Heart right ventricle (tissue), 16 donors: ENCODE results near the gene C2CD3. TPM values are rescaled to one million over a fixed set of nuclear protein-coding genes. Genes with fewer than 3 reads are reported as not detected.

Experiments
- ATAC-seq, 8 donors: fragments of 200-7000 bp; cut with Tn5 transposase; one replicate each; pipeline ENCODE4 v1.9.1; 2020; ENCODE audit warnings: mild to moderate bottlenecking in 8 of 8, moderate library complexity in 8 of 8, moderate number of reproducible peaks in 1 of 8
- DNase-seq, 2 donors: peaks; one replicate each; pipeline ENCODE4 v3.0.0-alpha.2; 2020
- H3K27ac ChIP-seq, 10 donors: fragments of 200-600 bp; sonication (generic) in 2 of 10; one replicate each; pipeline versions ENCODE4 v1.5.0 to v1.8.0; 2020 to 2022; ENCODE audit warnings: mild to moderate bottlenecking in 3 of 10
- H3K27me3 ChIP-seq, 7 donors: fragments of 200-600 bp; one replicate each; pipeline ENCODE4 v1.8.0; 2021 to 2022; ENCODE audit warnings: mild to moderate bottlenecking in 2 of 7
- H3K36me3 ChIP-seq, 9 donors: fragments of 200-600 bp; sonication (generic) in 1 of 9; one replicate each; pipeline versions ENCODE4 v1.5.0 to v1.8.0; 2020 to 2022; ENCODE audit warnings: mild to moderate bottlenecking in 2 of 9
- H3K4me1 ChIP-seq, 9 donors: fragments of 200-600 bp; sonication (generic) in 1 of 9; one replicate each; pipeline versions ENCODE4 v1.5.0 to v1.8.0; 2020 to 2022; ENCODE audit warnings: mild to moderate bottlenecking in 4 of 9
- H3K4me3 ChIP-seq, 10 donors: fragments of 200-600 bp; sonication (generic) in 2 of 10; one replicate each; pipeline versions ENCODE4 v1.5.0 to v1.8.0; 2020 to 2022; ENCODE audit warnings: mild to moderate bottlenecking in 7 of 10, moderate library complexity in 2 of 10
- H3K9me3 ChIP-seq, 11 donors: fragments of 200-600 bp in 10 of 11; sonication (generic) in 2 of 11; one replicate each; pipeline versions ENCODE4 v1.5.0 to v1.8.0; 2013 to 2022; ENCODE audit warnings: mild to moderate bottlenecking in 2 of 11, control low read depth in 1 of 11, moderate library complexity in 1 of 11
- WGBS, 2 donors: extraction: QIAGEN DNeasy Blood & Tissue Kit; methylation state at CpG; one replicate each; pipeline ENCODE4 v1.1.7; 2013; ENCODE audit warnings: inconsistent platforms in 1 of 2; 5-methylcytosine and 5-hydroxymethylcytosine counted together
- intact Hi-C, 10 donors: fragments of 100-400 bp; cut with DNase I; formaldehyde crosslinking; loops; one replicate each; pipeline versions ENCODE4 v1.11.1 to v1.14.2; 2022
- polyA plus RNA-seq, 2 donors: library from polyadenylated mRNA; stranded (reverse); fragments of 200-250 nt; gene quantifications; one replicate each; pipeline ENCODE4 v1.2.3, GENCODE V29; 2013
- total RNA-seq, 10 donors: library from RNA; stranded (reverse); fragmentation: NEBNext Ultra II Directional in 3 of 10; extraction: Animal tissue kit (Norgen Biotek cat#: 25700) in 3 of 10; gene quantifications; one replicate each; pipeline versions ENCODE4 v1.2.1 to v1.2.4, GENCODE V29; 2021 to 2023
- TF ChIP-seq, protein P1 (sequence below), 9 donors: fragments of 200-600 bp; sonication (generic) in 2 of 9; IDR thresholded peaks; one replicate each; pipeline versions ENCODE4 v1.5.0 to v1.8.0; 2021 to 2022; ENCODE audit warnings: antibody characterized with exemption in 9 of 9, mild to moderate bottlenecking in 5 of 9, moderate library complexity in 1 of 9
- donor health status: Arrhythmogenic right ventricular cardiomyopathy.
- donor health status: ischemic (EF 13 %, LVEDD 7.1; RV severe dilation, severe dysfunction).
- donor health status: healthy with polysubstance abuse.
- donor health status: DM: no; HTN: yes; CAD: no.
- donor health status: DM: no; HTN: no; CAD: no.
- donor health status: ischemic (EF 25% LVEDD 6.9; RV normal size, moderate dysfunction).
- donor health status: ischemic (EF 25% LVEDD 5.7; RV mildly dilated, moderate dysfunction).
- donor health status: healthy.
- donor health status: DM: yes; HTN: yes; CAD: no.
- donor health status: Ischemic cardiomyopathy.
- donor health status: ischemic (EF 35%, LVEDD 5.7; RV mildly dilated, moderate dysfunction).
- donor health status: nonischemic (EF 11% LVEDD 7.7; RV severe dilation, severe dysfunction).
- donor health status: DM: yes; HTN: yes; CAD: no.
- donor health status: PGD.
- donor health status: ischemic (EF 29% LVEDD 5.4; RV normal size, mild dysfunction).
- donor health status: nonischemic (EF 23%, LVEDD 6.1; RV moderate dilation, normal function).

The C2CD3 gene
- total and polyA plus RNA-seq, 12 donors: 7.8 to 14.8 (median 11.9) TPM

DNA sequence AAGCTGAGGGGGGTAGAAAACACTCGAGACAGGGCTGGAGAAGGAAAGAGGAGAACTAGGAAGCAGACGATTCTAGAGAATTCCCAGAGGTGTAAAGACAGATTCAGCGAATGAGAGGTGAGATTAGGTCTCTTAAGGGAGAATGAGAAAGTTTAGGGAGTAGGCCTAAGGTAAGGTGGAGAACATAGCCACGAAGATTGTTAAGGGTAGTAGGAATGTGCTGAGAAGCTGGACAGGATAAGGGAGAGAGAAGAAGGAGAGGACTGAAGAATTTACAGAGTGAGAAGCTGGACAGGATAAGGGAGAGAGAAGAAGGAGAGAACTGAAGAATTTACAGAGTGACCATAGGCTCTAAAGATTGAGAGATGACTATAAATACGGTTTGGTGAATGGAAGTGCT lies 1.2 kb upstream of the C2CD3 start:
- TF ChIP-seq, protein P1, sequence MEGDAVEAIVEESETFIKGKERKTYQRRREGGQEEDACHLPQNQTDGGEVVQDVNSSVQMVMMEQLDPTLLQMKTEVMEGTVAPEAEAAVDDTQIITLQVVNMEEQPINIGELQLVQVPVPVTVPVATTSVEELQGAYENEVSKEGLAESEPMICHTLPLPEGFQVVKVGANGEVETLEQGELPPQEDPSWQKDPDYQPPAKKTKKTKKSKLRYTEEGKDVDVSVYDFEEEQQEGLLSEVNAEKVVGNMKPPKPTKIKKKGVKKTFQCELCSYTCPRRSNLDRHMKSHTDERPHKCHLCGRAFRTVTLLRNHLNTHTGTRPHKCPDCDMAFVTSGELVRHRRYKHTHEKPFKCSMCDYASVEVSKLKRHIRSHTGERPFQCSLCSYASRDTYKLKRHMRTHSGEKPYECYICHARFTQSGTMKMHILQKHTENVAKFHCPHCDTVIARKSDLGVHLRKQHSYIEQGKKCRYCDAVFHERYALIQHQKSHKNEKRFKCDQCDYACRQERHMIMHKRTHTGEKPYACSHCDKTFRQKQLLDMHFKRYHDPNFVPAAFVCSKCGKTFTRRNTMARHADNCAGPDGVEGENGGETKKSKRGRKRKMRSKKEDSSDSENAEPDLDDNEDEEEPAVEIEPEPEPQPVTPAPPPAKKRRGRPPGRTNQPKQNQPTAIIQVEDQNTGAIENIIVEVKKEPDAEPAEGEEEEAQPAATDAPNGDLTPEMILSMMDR (IDR thresholded peaks at IDR 0.05): no peak
- WGBS, 2 donors: 15 to 19% methylated on average over 5 of the region's 5 CpGs
- Histone ChIP-seq H3K36me3 (peaks cover 0 to 25% (median 12%) of the 10 kb centered on the region in 9 donors), H3K4me3 (peak overlapping the region; percentile 65 to 81 (median 72)), H3K9me3 (no peaks in the 10 kb centered on the region), H3K4me1 (peaks cover 2 to 48% (median 43%) of the 10 kb centered on the region in 9 donors), H3K27ac (peak overlapping the region in 8 of 10 donors; percentile 82 to 95 (median 91)), H3K27me3 (no peaks in the 10 kb centered on the region)
- DNase-seq: no peak
- ATAC-seq: no peak
- intact Hi-C loops: loop anchor here in 1 of 10 donors (10.0 kb wide), 2 partner anchors 187 to 793 kb away; partner anchors contain the start of gene UCP2

DNA sequence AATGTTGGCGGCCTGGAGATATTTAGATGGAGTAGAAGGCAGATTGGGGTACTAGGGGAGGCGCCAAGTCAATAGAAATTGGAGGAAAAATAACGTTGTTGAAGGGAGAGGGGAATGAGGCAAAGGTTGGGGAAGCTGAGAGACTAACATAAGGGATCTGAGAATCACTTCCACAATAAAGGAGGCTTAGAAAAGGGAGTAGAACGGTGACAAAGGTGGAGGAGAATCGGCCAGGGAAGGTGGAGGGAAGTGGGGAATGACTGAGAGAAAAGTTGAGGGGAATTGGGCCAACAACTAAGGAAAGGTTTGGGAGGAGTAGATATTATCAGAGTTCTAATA lies 797 bp upstream of the C2CD3 start:
- H3K27me3 ChIP-seq: no peaks in the 10 kb centered on the region
- no peaks in the 10 kb centered on the region for H3K9me3 ChIP-seq
- H3K4me3 ChIP-seq: peak overlapping the region; percentile 65 to 81 (median 72)
- TF ChIP-seq, protein P1 (IDR thresholded peaks at IDR 0.05): no peak
- ATAC-seq: no peak
- no peak for DNase-seq
- peaks cover 0 to 29% (median 16%) of the 10 kb centered on the region in 9 donors for H3K36me3 ChIP-seq
- H3K27ac ChIP-seq: peak overlapping the region; percentile 46 to 95 (median 90)
- intact Hi-C loops: loop anchor here in 1 of 10 donors (10.0 kb wide), 2 partner anchors 187 to 793 kb away; partner anchors contain the start of gene UCP2
- H3K4me1 ChIP-seq: peaks cover 2 to 48% (median 43%) of the 10 kb centered on the region in 9 donors
- 2 to 3% methylated on average over 5 of the region's 5 CpGs for WGBS, 2 donors

DNA sequence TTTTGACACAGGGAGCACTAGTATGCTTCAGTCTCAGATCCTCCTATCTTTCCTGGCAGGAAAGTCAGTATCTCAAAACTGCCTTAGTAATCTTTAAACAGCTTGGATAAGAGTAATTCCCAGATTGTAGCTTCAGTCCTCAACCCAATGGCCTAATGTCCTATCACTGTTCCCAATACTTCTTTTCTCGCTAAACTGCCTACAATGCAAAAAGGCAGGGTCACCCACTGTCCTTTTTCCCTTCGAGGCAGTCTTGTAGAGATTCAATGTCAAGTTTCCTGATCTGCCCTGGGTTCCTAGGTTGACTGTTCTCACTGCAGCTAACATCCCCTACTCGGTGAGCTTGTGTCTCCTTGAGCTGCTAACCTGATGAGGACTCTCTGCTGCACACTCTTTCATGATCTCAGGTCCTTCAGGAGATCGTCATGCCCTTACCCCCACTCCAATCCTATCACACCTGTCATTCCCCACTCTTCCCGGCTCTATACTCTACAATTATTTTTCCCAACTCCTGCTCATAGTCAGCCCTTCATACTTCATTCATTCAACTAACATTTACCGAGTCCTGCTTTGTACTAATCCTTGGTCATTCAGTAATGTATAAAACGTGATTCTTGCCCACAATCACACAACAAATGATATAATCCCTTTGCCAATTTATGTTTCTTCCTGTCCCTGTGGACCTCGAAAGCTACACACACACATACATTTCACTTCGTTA lies 904 bp downstream of the C2CD3 start:
- peaks cover 2 to 48% (median 43%) of the 10 kb centered on the region in 9 donors for H3K4me1 ChIP-seq
- ATAC-seq (no peak), DNase-seq (no peak)
- no peaks in the 10 kb centered on the region for H3K27me3 ChIP-seq
- TF ChIP-seq, protein P1 (IDR thresholded peaks at IDR 0.05): no peak
- intact Hi-C loops: loop anchor here in 1 of 10 donors (10.0 kb wide), 2 partner anchors 185 to 795 kb away; partner anchors contain the start of gene UCP2
- no peaks in the 10 kb centered on the region for H3K9me3 ChIP-seq
- H3K27ac ChIP-seq: peak overlapping the region; percentile 31 to 95 (median 90)
- 7 to 9% methylated on average over 9 of the region's 9 CpGs for WGBS, 2 donors
- H3K4me3 ChIP-seq: peak overlapping the region; percentile 59 to 81 (median 70)
- peaks cover 0 to 45% (median 17%) of the 10 kb centered on the region in 9 donors for H3K36me3 ChIP-seq

DNA sequence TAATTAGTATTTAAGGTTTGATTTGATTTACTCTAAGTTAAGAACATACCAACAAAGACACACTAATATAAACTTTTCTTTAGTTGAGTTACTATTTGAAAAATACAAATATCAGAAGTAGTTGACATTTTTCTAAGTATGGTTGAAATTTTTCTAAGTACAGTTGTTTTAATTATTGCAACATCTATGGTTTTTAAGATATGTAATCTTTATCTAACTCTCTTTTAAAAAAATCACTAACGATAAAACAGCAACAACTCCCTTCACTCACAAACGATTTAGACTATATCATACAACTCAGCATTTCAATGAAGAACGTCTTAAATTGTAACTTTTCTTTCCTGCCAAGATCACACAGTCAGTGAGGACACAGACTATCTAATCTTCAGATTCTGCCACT lies 2.0 kb downstream of the C2CD3 start:
- peaks cover 2 to 39% (median 33%) of the 10 kb centered on the region in 9 donors for H3K4me1 ChIP-seq
- no peak for DNase-seq
- H3K27me3 ChIP-seq: no peaks in the 10 kb centered on the region
- H3K36me3 ChIP-seq: peaks cover 0 to 52% (median 25%) of the 10 kb centered on the region in 9 donors
- 50 to 57% methylated on average over 3 of the region's 3 CpGs for WGBS, 2 donors
- no peaks in the 10 kb centered on the region for H3K9me3 ChIP-seq
- TF ChIP-seq, protein P1 (IDR thresholded peaks at IDR 0.05): no peak
- H3K27ac ChIP-seq: no peak overlapping the region
- intact Hi-C loops: no loop called here
- no peak for ATAC-seq
- H3K4me3 ChIP-seq: no peak overlapping the region
